ENCODE data around the gene C10orf95. TPM values are rescaled to one million over a fixed set of nuclear protein-coding genes. Genes with fewer than 3 reads are reported as not detected.

Gene C10orf95
- total RNA-seq, 1 experiment from 2014 or later: not detected

Small RNAs within 50 kb of the gene (small RNA-seq; reads per million reads assigned to genes)
- gene MIR146B: 0.48 to 42.9 reads per million in 2 experiments

Other genes with a start within 250 kb of the C10orf95 start
- 0.58 and 0.69 TPM in 2 replicates for gene ELOVL3, start 225.2 kb downstream of the C10orf95 start, total RNA-seq (2014; rRNA removed; shearing (Covaris generic))
- gene PITX3, start 210.0 kb downstream of the C10orf95 start, total RNA-seq (2014; rRNA removed; shearing (Covaris generic)): not detected in 2 replicates
- 14.6 and 17.2 TPM in 2 replicates for gene GBF1, start 206.0 kb downstream of the C10orf95 start, total RNA-seq (2014; rRNA removed; shearing (Covaris generic))
- gene NFKB2, start 55.8 kb downstream of the C10orf95 start, total RNA-seq (2014; rRNA removed; shearing (Covaris generic)): 10.3 and 13.0 TPM in 2 replicates
- gene PSD, start 32.8 kb downstream of the C10orf95 start, total RNA-seq (2014; rRNA removed; shearing (Covaris generic)): 0.40 and 0.61 TPM in 2 replicates
- gene FBXL15, start 30.7 kb downstream of the C10orf95 start, total RNA-seq (2014; rRNA removed; shearing (Covaris generic)): 6.5 and 8.4 TPM in 2 replicates
- gene CUEDC2, start 19.0 kb downstream of the C10orf95 start, total RNA-seq (2014; rRNA removed; shearing (Covaris generic)): 24.3 and 26.6 TPM in 2 replicates
- gene ACTR1A, start 51.2 kb upstream of the C10orf95 start, total RNA-seq (2014; rRNA removed; shearing (Covaris generic)): 67.1 and 85.6 TPM in 2 replicates
- 1.8 TPM in 2 replicates for gene SUFU, start 52.4 kb upstream of the C10orf95 start, total RNA-seq (2014; rRNA removed; shearing (Covaris generic))
- 11.7 and 21.6 TPM in 2 replicates for gene TRIM8, start 192.9 kb upstream of the C10orf95 start, total RNA-seq (2014; rRNA removed; shearing (Covaris generic))

Data from SK-MEL-5 (cell line).